Sigmoid colon (tissue), 7 donors: Measurements from ENCODE around the gene TBCEL. TPM values are rescaled to one million over a fixed set of nuclear protein-coding genes. Genes with fewer than 3 reads are reported as not detected.

Experiments
- DNase-seq: peaks from one replicate; pipeline ENCODE4 v3.0.0-alpha.2; 2019
- H3K27ac ChIP-seq, 4 donors: fragments of 200-600 bp; sonication (generic); one replicate each; pipeline ENCODE4 v1.5.1; 2016 to 2019; ENCODE audit warnings: mild to moderate bottlenecking in 1 of 4
- H3K27me3 ChIP-seq, 3 donors: fragments of 200-600 bp; sonication (generic); one replicate each; pipeline ENCODE4 v1.5.1; 2019; ENCODE audit warnings: mild to moderate bottlenecking in 1 of 3
- H3K36me3 ChIP-seq, 4 donors: fragments of 200-600 bp; sonication (generic); one replicate each; pipeline ENCODE4 v1.5.1; 2016 to 2019
- H3K4me1 ChIP-seq, 4 donors: fragments of 200-600 bp; sonication (generic); one replicate each; pipeline ENCODE4 v1.5.1; 2017 to 2019
- H3K4me3 ChIP-seq, 4 donors: fragments of 200-600 bp; sonication (generic); one replicate each; pipeline ENCODE4 v1.5.1; 2017 to 2019; ENCODE audit warnings: mild to moderate bottlenecking in 2 of 4, moderate library complexity in 1 of 4
- H3K9me3 ChIP-seq, 4 donors: fragments of 200-600 bp in 3 of 4; sonication (generic) in 3 of 4; one replicate each; pipeline versions ENCODE4 v1.5.1 to v1.6.1; 2013 to 2019
- EP300 ChIP-seq, 4 donors: sonication (generic); formaldehyde crosslinking; IDR thresholded peaks; one replicate each; pipeline ENCODE4 v1.6.1; 2017; ENCODE audit warnings: antibody characterized with exemption in 4 of 4
- POLR2A ChIP-seq, 2 donors: fragments of 450-650 bp; IDR thresholded peaks; one replicate each; pipeline ENCODE4 v1.6.1; 2016; ENCODE audit warnings: antibody characterized with exemption in 2 of 2, mild to moderate bottlenecking in 2 of 2, moderate library complexity in 2 of 2
- POLR2AphosphoS5 ChIP-seq, 4 donors: sonication (generic); formaldehyde crosslinking; IDR thresholded peaks; one replicate each; pipeline ENCODE4 v1.6.1; 2017; ENCODE audit warnings: antibody characterized with exemption in 4 of 4
- WGBS, 2 donors: extraction: QIAGEN DNeasy Blood & Tissue Kit; methylation state at CpG; one replicate each; pipeline ENCODE4 v1.1.7; 2013; 5-methylcytosine and 5-hydroxymethylcytosine counted together
- intact Hi-C: fragments of 100-400 bp; cut with DNase I; formaldehyde crosslinking; loops from one replicate; pipeline ENCODE4 v1.15.1; 2023
- polyA plus RNA-seq, 3 donors: library from polyadenylated mRNA; stranded (reverse); fragments of 200-250 nt; gene quantifications; one replicate each; pipeline ENCODE4 v1.2.3, GENCODE V29; 2013
- total RNA-seq, 4 donors: library from RNA; depleted of rRNA; stranded (reverse); fragments of >200 nt; gene quantifications; one replicate each; pipeline ENCODE4 v1.1.0, GENCODE V29; 2016
- TF ChIP-seq, protein P1 (sequence below), 4 experiments: fragments of 450-650 bp in 3 of 4; fragments of 200-600 bp in 1 of 4; IDR thresholded peaks; one replicate each; pipeline ENCODE4 v1.5.1; 2016 to 2019; ENCODE audit warnings: antibody characterized with exemption in 4 of 4, mild to moderate bottlenecking in 3 of 4, moderate library complexity in 2 of 4
- donor health status: healthy with polysubstance abuse.
- donor health status: Bipolar disorder and iron deficiency.
- donor health status: healthy.

Gene TBCEL
- total and polyA plus RNA-seq, 7 donors: 4.2 to 53.3 (median 22.4) TPM

GRCh38 chr11:121042296-121042695 is 18.4 kb downstream of the TBCEL start:
- Histone ChIP-seq H3K36me3 (peaks cover 0 to under 1% (median 0%) of the 10 kb centered on the region in 4 donors), H3K27me3 (no peaks in the 10 kb centered on the region), H3K9me3 (no peaks in the 10 kb centered on the region), H3K4me1 (peaks cover 0 to 4% (median 2%) of the 10 kb centered on the region in 4 donors), H3K27ac (no peak overlapping the region), H3K4me3 (no peak overlapping the region)
- TF ChIP-seq, protein P1, sequence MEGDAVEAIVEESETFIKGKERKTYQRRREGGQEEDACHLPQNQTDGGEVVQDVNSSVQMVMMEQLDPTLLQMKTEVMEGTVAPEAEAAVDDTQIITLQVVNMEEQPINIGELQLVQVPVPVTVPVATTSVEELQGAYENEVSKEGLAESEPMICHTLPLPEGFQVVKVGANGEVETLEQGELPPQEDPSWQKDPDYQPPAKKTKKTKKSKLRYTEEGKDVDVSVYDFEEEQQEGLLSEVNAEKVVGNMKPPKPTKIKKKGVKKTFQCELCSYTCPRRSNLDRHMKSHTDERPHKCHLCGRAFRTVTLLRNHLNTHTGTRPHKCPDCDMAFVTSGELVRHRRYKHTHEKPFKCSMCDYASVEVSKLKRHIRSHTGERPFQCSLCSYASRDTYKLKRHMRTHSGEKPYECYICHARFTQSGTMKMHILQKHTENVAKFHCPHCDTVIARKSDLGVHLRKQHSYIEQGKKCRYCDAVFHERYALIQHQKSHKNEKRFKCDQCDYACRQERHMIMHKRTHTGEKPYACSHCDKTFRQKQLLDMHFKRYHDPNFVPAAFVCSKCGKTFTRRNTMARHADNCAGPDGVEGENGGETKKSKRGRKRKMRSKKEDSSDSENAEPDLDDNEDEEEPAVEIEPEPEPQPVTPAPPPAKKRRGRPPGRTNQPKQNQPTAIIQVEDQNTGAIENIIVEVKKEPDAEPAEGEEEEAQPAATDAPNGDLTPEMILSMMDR (IDR thresholded peaks at IDR 0.05): no peak
- TF ChIP-seq POLR2A (IDR thresholded peaks at IDR 0.05) (no peak), EP300 (IDR thresholded peaks at IDR 0.05) (no peak), POLR2AphosphoS5 (IDR thresholded peaks at IDR 0.05) (no peak)
- 96 to 100% methylated on average over 1 of the region's 1 CpG for WGBS, 2 donors
- DNase-seq: no peak
- intact Hi-C loops: no loop called here

GRCh38 chr11:121047926-121048325 is 24.0 kb downstream of the TBCEL start:
- Histone ChIP-seq H3K4me1 (peaks cover 0 to 4% (median 0%) of the 10 kb centered on the region in 4 donors), H3K36me3 (peaks cover 0 to 38% (median 5%) of the 10 kb centered on the region in 4 donors), H3K9me3 (no peaks in the 10 kb centered on the region), H3K4me3 (no peak overlapping the region), H3K27ac (no peak overlapping the region), H3K27me3 (no peaks in the 10 kb centered on the region)
- intact Hi-C loops: no loop called here
- DNase-seq: no peak
- 90 to 98% methylated on average over 1 of the region's 1 CpG for WGBS, 2 donors
- TF ChIP-seq POLR2AphosphoS5 (IDR thresholded peaks at IDR 0.05): no peak
- TF ChIP-seq, protein P1 (IDR thresholded peaks at IDR 0.05): no peak
- no peak for TF ChIP-seq POLR2A (IDR thresholded peaks at IDR 0.05)

- H3K4me3 ChIP-seq: no peak overlapping the region
- 96 to 98% methylated on average over 3 of the region's 3 CpGs for whole genome bisulfite sequencing, 2 donors
- H3K27ac ChIP-seq: no peak overlapping the region
- no peak for TF ChIP-seq EP300 (IDR thresholded peaks at IDR 0.05)
- TF ChIP-seq POLR2A (IDR thresholded peaks at IDR 0.05): no peak
- no peak for TF ChIP-seq POLR2AphosphoS5 (IDR thresholded peaks at IDR 0.05)
- TF ChIP-seq, protein P1 (IDR thresholded peaks at IDR 0.05): no peak
- DNase-seq: no peak
- H3K9me3 ChIP-seq: no peaks in the 10 kb centered on the region
- intact Hi-C loops: no loop called here
- no peaks in the 10 kb centered on the region for H3K27me3 ChIP-seq
- peaks cover 4 to 45% (median 6%) of the 10 kb centered on the region in 4 donors for H3K36me3 ChIP-seq
- H3K4me1 ChIP-seq: no peaks in the 10 kb centered on the region
Measured at GRCh38 chr11:121048464-121049233, 24.7 kb downstream of the TBCEL start.

DNA sequence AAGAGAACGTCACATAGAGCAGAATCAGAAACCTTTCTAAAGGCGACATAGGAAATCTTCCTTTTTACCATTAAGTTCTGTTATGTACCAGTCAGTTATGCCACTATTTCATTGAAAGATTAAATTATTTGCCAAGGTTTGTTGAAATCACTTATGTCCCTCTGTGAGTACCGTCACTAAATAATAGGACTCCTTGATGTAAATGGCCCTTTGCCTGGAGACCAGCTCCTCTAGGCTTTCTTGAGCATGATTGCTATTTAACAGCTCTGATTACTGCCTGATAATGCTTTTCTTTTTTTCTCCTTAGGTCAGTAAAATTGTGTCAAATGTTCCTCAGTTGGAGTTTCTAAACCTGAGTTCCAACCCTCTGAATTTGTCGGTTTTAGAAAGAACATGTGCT is 29.3 kb downstream of the TBCEL start:
- H3K36me3 ChIP-seq: peaks cover 4 to 81% (median 19%) of the 10 kb centered on the region in 4 donors
- DNase-seq: no peak
- H3K27me3 ChIP-seq: no peaks in the 10 kb centered on the region
- no peak for TF ChIP-seq POLR2A (IDR thresholded peaks at IDR 0.05)
- TF ChIP-seq, protein P1 (IDR thresholded peaks at IDR 0.05): no peak
- TF ChIP-seq EP300 (IDR thresholded peaks at IDR 0.05): no peak
- no peak for TF ChIP-seq POLR2AphosphoS5 (IDR thresholded peaks at IDR 0.05)
- no peaks in the 10 kb centered on the region for H3K4me1 ChIP-seq
- intact Hi-C loops: no loop called here
- 98% methylated on average over 4 of the region's 4 CpGs for WGBS, 2 donors
- no peak overlapping the region for H3K27ac ChIP-seq
- no peak overlapping the region for H3K4me3 ChIP-seq
- no peaks in the 10 kb centered on the region for H3K9me3 ChIP-seq
